ENCODE data around the gene VRTN.

DNA sequence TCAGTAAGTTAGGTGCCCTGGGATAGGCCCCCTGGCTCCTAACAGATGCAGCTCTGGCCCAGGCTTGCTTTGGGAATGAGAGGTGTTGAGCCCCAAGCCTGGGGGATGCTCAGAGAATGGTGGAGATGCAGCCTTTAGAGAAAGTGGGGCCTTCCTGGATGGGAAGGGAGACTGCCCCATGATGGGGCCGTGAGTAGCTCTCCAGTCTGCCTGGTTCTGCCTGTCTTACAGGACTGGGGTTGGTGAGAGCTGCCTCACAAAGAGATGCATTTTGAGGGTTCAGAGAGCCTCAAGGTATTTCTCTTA is 523 bp upstream of the VRTN start:
- TF ChIP-seq, protein P1, sequence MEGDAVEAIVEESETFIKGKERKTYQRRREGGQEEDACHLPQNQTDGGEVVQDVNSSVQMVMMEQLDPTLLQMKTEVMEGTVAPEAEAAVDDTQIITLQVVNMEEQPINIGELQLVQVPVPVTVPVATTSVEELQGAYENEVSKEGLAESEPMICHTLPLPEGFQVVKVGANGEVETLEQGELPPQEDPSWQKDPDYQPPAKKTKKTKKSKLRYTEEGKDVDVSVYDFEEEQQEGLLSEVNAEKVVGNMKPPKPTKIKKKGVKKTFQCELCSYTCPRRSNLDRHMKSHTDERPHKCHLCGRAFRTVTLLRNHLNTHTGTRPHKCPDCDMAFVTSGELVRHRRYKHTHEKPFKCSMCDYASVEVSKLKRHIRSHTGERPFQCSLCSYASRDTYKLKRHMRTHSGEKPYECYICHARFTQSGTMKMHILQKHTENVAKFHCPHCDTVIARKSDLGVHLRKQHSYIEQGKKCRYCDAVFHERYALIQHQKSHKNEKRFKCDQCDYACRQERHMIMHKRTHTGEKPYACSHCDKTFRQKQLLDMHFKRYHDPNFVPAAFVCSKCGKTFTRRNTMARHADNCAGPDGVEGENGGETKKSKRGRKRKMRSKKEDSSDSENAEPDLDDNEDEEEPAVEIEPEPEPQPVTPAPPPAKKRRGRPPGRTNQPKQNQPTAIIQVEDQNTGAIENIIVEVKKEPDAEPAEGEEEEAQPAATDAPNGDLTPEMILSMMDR (CRISPR knock-in tag; IDR thresholded peaks at IDR 0.05), result no peak
- no peak for TF ChIP-seq MYNN (CRISPR knock-in tag; IDR thresholded peaks at IDR 0.05; ENCODE audit: low read depth)
- TF ChIP-seq, protein P2, sequence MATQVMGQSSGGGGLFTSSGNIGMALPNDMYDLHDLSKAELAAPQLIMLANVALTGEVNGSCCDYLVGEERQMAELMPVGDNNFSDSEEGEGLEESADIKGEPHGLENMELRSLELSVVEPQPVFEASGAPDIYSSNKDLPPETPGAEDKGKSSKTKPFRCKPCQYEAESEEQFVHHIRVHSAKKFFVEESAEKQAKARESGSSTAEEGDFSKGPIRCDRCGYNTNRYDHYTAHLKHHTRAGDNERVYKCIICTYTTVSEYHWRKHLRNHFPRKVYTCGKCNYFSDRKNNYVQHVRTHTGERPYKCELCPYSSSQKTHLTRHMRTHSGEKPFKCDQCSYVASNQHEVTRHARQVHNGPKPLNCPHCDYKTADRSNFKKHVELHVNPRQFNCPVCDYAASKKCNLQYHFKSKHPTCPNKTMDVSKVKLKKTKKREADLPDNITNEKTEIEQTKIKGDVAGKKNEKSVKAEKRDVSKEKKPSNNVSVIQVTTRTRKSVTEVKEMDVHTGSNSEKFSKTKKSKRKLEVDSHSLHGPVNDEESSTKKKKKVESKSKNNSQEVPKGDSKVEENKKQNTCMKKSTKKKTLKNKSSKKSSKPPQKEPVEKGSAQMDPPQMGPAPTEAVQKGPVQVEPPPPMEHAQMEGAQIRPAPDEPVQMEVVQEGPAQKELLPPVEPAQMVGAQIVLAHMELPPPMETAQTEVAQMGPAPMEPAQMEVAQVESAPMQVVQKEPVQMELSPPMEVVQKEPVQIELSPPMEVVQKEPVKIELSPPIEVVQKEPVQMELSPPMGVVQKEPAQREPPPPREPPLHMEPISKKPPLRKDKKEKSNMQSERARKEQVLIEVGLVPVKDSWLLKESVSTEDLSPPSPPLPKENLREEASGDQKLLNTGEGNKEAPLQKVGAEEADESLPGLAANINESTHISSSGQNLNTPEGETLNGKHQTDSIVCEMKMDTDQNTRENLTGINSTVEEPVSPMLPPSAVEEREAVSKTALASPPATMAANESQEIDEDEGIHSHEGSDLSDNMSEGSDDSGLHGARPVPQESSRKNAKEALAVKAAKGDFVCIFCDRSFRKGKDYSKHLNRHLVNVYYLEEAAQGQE (IDR thresholded peaks at IDR 0.05; ENCODE audit: borderline replicate concordance in 1 of 2, low read depth in 1 of 2, low read length in 2 of 2), result no peak
- TF ChIP-seq ZNF280B (CRISPR knock-in tag; IDR thresholded peaks at IDR 0.05; ENCODE audit: borderline replicate concordance), result no peak

Data from HepG2 (cell line).